NCI-H2171 treated with DMSO at 0.1 percent for 48 hours (cell line): Measurements from ENCODE around the gene AUNIP.

Experiments
- DNase-seq: peaks from one replicate; lab custom pipeline; 2025; lab: John Stamatoyannopoulos, UW

AUNIP gene

DNA sequence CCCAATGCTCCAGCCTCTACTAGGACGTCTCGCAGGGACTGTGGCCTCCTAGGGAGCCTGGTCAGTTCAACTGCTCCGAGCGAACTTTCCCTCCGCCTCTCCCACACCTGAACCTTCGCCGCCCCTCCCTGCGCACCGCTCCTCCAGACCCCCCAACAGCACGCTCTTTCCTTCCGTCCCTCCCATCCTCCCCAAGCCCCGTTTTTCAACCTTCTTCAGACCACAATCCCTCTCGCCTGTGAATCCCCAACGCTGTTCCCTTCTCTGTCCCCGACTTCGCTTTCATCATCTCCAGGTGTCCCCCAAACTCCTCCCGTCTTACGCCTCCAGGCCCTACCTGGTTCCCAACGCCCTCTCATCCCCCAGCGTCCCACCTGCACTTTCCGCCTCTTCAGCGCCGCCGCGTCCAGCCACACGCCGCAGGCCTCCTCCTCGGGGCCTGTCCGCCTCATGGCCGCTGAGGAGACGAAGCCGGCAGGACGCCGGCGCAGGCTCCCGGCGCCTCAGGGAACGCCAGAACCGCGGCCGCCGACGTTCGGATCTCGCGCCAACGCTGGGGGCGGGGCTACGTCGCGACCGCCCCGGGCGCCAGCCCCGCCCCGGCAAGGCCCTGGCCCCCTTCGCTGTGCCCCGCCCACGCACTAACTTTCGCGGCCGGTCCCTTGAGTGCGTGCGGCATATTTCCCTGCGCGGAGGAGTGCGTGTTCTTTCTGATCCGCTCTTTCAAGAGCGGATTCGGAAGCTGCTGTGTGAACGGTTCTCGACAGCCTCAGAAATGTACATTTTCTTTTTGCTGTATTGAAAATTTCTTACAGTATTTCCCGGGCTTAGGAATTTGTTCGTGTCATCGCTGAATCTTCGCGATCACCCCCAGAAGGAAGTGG lies at the start of gene AUNIP:
Gene AUNIP, minus strand, starts transcription at position 552 of the 884 bp plus-strand sequence. Its CDS starts 100 bp downstream, at position 452.
- peak; percentile 83 for DNase-seq

DNA sequence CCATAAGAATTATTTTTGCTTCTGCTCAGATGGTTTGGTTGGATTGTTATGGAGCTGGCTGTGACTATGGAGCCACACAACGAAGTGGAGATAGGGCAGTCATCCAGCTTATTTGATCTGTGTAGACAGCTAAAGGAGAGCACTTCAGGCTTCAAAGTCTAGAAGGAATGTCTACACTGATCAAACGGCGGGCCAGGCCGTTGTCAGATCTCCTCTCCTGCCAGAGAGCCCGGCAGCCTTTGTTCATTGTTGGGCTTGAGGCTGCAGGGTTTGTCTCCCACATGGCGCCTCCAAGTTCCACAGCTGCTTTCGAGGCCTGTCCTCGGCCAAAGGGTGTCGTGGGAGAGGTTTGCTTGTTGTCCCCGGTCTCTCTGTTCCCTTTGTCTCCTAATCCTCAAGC lies 49.8 kb upstream of the AUNIP start:
- DNase-seq = no peak

- no peak for DNase-seq
Measured at GRCh38 chr1:25908161-25908560, 48.9 kb upstream of the AUNIP start.

DNA sequence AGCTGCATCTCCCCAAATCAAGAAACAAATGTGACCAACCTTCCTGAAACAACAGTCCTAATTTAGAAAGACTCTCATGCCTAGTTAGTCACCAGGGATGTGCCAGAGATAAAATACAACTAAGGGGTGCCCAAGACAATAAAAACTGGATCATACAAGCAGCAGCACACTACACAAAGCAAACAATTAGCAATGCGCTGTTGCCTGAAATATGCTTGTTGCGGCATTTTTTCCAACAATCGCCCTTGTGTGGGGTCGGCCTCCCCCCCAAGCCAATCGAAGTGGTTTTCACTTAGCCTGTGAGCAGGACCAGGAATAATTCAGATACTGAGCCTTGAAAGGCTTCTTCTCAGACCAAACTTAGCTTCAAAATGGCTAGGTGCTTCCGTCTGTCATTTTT lies 48.3 kb upstream of the AUNIP start:
- peak; percentile 44 for DNase-seq

DNA sequence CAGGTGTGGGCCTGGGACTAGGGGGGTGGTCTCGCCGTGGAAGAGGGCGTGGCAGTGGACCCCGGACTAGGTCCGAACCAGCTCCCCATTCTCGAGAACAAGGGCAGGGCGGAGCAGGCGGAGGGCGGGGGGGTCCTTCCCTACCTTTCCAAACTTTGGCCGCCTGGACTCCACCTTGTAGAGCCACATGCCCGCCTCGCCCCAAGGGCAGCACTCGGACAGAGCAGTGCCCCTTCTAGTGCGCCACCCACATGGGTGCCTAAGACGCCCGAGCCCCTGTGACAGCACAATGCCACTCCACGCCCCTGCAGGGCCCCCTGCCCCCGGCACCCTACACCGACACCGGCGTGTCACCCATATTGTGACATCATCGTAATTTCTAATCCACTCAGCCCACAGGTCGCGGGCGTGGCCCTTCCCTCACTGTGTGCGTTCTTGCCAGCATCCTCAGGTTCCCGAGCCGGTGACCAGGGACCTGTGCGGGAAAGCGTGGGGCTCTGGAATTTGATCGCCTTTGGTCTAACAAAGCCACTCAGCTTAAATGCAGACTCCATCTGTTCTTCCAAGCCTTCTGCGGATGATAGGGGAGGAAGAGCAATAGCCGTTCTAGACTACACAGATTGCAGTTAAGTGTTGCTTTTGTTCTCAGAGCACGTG lies 47.5 kb upstream of the AUNIP start:
- DNase-seq = peak; percentile 98

GRCh38 chr1:25905680-25906643 lies 46.7 kb upstream of the AUNIP start, which contains the start of gene STMN1:
Gene STMN1 (minus strand): TSS chr1:25906419. CDS start chr1:25904676, 1,743 bp downstream.
- DNase-seq = peak; percentile 92

DNA sequence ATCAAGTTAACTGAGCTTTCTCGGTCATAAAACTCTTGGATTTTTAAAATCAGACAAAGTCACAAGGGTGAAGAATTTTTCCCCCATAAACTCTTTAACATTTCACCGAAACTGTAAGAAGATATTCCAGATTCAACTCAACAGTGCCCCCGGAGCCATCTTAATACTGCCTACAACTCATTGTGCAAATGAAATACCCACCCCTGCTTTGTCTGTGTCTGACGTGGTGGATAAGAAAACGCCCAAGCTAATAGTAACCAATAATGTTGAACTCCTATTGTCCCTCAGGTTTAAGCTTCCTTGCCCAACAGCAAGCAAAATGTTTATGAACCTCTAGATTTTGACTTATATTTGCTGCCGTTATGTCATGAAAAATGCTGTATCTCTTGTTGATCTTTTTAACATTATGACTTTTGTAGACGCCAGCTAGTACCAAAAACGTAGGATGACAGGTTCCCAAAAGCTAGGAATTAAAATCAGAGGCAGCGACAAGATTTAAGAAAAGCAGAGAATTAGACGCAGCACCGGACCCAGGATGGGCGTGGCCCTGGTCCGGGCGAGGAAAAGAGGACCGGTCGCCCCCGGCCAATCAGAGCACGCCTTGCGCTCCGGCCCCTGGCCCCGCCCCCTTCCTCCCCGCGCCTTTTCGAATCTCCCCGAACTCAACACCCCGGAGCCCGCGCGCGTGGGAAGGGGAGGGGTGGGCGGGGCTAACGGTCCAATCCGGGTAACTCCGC lies 45.9 kb upstream of the AUNIP start:
- DNase-seq = peak; percentile 91

- DNase-seq = no peak
Measured at GRCh38 chr1:25903986-25904385, 44.7 kb upstream of the AUNIP start.

DNA sequence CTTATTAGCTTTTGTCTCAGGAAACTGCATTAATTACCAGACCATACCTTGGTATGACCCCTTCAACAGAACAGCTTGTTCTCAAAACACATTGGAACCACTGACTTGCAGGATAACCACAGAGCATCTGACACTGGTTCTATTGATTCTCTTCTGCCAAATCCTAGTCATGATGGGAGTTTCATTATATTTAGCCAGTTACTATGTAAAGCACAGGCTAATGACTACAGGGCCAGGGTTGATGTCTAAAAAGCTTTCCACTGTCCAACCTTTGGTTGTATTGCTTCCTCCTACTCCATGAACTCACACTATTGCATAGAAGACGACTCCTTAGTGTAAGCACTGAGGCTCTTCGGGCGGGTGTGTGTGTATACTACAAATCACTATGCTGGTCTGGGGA lies 43.2 kb upstream of the AUNIP start:
- DNase-seq = no peak

GRCh38 chr1:25900219-25900618 lies 41.0 kb upstream of the AUNIP start:
- no peak for DNase-seq

DNA sequence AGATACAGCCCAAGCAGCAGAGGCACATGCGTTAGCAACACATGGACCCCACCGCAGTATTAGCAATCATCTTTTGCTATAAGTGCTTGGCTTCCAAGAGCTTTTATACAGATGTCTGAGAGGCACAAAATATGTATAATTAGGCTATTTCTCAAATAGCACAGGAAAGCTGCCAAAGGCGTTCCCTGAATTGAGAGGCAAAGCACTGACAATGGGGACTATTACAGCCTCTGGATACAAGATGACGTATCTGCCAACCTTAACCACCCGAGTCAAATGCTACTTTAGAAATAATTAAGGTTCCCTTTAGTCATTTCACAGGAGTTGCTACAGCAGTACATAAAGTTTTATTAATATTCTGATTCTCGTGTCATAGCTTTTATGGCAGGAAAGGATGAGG lies 40.5 kb upstream of the AUNIP start:
- no peak for DNase-seq

- DNase-seq = no peak
Measured at GRCh38 chr1:25898223-25899015, 39.2 kb upstream of the AUNIP start.

GRCh38 chr1:25897754-25898153 lies 38.5 kb upstream of the AUNIP start:
- DNase-seq = no peak

- peak; percentile 51 for DNase-seq
Measured at GRCh38 chr1:25896266-25896665, 37.0 kb upstream of the AUNIP start.

- peak; percentile 89 for DNase-seq
Measured at GRCh38 chr1:25895365-25895990, 36.2 kb upstream of the AUNIP start.

GRCh38 chr1:25893116-25893515 lies 33.9 kb upstream of the AUNIP start:
- no peak for DNase-seq

DNA sequence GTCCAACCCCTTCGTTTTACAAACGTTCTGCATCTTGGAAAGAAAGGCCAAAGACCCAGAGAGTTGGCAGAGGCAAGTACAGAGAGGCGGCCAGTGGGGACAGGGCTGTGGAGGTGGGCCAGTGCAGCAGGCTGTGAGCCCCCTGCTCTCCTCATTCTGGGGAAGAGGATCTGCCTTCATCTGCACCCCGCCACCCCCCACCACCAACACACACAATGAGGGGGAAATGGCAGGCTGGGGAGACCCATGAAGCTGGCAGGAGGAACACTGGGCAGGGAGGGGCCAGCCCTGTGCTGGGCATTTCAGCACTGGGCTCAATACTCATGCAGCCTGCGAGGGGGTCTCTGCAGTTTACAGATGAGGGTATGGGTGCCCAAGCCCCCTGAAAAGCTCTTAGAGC lies 32.3 kb upstream of the AUNIP start:
- DNase-seq = no peak

- no peak for DNase-seq
Measured at GRCh38 chr1:25890239-25891034, 31.2 kb upstream of the AUNIP start.

DNA sequence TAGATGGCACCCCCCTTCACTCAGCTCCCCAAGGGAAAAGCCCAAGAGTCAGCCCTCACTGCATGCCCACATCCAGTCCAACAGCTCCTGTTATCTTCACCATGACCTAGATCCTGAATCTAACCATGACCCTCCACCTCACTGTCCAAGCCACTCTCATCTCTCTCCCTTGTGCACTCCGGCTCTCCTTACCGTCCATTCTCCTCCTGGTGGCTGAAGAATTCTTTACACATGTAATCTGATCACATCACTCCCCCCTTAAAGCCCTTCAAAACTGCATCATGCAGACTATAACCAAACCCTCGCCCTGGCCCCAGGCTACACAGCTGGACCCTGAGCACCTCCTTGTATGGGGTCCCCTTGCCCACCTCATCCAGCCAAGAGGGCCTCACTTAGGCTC lies 30.2 kb upstream of the AUNIP start:
- DNase-seq = no peak
